Activated CD4-positive, alpha-beta T cell treated with anti-CD3 and anti-CD28 coated beads, Interleukin-2, amount 10 ng/mL, durations not matched to agents 24 days and 14 days (primary cell): ENCODE data around the gene LRRK1. TPM values are rescaled to one million over a fixed set of nuclear protein-coding genes. Genes with fewer than 3 reads are reported as not detected.

Experiments
- DNase-seq: peaks from one replicate; pipeline ENCODE4 v3.0.0; 2022
- H3K27ac Mint-ChIP-seq: one replicate; pipeline ENCODE4 v1.8.0; 2022; ENCODE audit warnings: mild to moderate bottlenecking, mixed read lengths
- H3K27me3 Mint-ChIP-seq: one replicate; pipeline ENCODE4 v1.8.0; 2022; ENCODE audit warnings: mixed read lengths
- H3K36me3 Mint-ChIP-seq: one replicate; pipeline ENCODE4 v1.8.0; 2022; ENCODE audit warnings: low read depth, mild to moderate bottlenecking, mixed read lengths
- H3K4me1 Mint-ChIP-seq: one replicate; pipeline ENCODE4 v1.8.0; 2021; ENCODE audit warnings: mixed read lengths
- H3K4me3 Mint-ChIP-seq: one replicate; pipeline ENCODE4 v1.8.0; 2022; ENCODE audit warnings: mild to moderate bottlenecking, moderate library complexity, mixed read lengths
- H3K9me3 Mint-ChIP-seq: one replicate; pipeline ENCODE4 v1.8.0; 2021; ENCODE audit warnings: mixed read lengths
- intact Hi-C: fragments of 100-400 bp; cut with micrococcal nuclease; formaldehyde crosslinking; loops from one replicate; pipeline ENCODE4 v1.15.1; 2023
- total RNA-seq: library from RNA; stranded (reverse); gene quantifications from 2 replicates; pipeline ENCODE4 v1.2.3, GENCODE V29; 2022

Gene LRRK1
- total RNA-seq, 1 donor from 2014 or later: 2.1 TPM

GRCh38 chr15:101029971-101030661 is 111.0 kb downstream of the LRRK1 start:
- peaks cover 6% of the 10 kb centered on the region for H3K9me3 Mint-ChIP-seq
- H3K27ac Mint-ChIP-seq: no peak overlapping the region
- intact Hi-C loops: no loop called here
- no peaks in the 10 kb centered on the region for H3K36me3 Mint-ChIP-seq
- H3K27me3 Mint-ChIP-seq: peaks cover 33% of the 10 kb centered on the region
- no peak for DNase-seq
- no peaks in the 10 kb centered on the region for H3K4me1 Mint-ChIP-seq
- H3K4me3 Mint-ChIP-seq: no peak overlapping the region

- Mint-ChIP-seq H3K27ac (no peak overlapping the region), H3K4me1 (peaks cover 2% of the 10 kb centered on the region), H3K4me3 (no peak overlapping the region), H3K27me3 (peaks cover 42% of the 10 kb centered on the region), H3K9me3 (peaks cover 13% of the 10 kb centered on the region), H3K36me3 (no peaks in the 10 kb centered on the region)
- DNase-seq: no peak
- intact Hi-C loops: no loop called here
Measured at GRCh38 chr15:101031213-101031612, 112.1 kb downstream of the LRRK1 start.

- H3K27me3 Mint-ChIP-seq: peaks cover 51% of the 10 kb centered on the region
- no peak for DNase-seq
- intact Hi-C loops: no loop called here
- peaks cover 22% of the 10 kb centered on the region for H3K9me3 Mint-ChIP-seq
- peaks cover 2% of the 10 kb centered on the region for H3K4me1 Mint-ChIP-seq
- no peak overlapping the region for H3K4me3 Mint-ChIP-seq
- no peaks in the 10 kb centered on the region for H3K36me3 Mint-ChIP-seq
- H3K27ac Mint-ChIP-seq: no peak overlapping the region
Measured at GRCh38 chr15:101033801-101034200, 114.6 kb downstream of the LRRK1 start.

GRCh38 chr15:101035611-101036010 is 116.5 kb downstream of the LRRK1 start:
- Mint-ChIP-seq H3K36me3 (no peaks in the 10 kb centered on the region), H3K27ac (no peak overlapping the region), H3K9me3 (peaks cover 22% of the 10 kb centered on the region), H3K4me1 (peaks cover 2% of the 10 kb centered on the region), H3K4me3 (no peak overlapping the region), H3K27me3 (peaks cover 62% of the 10 kb centered on the region)
- intact Hi-C loops: no loop called here
- no peak for DNase-seq

GRCh38 chr15:101036189-101036588 is 117.0 kb downstream of the LRRK1 start:
- peaks cover 62% of the 10 kb centered on the region for H3K27me3 Mint-ChIP-seq
- H3K27ac Mint-ChIP-seq: no peak overlapping the region
- H3K4me3 Mint-ChIP-seq: no peak overlapping the region
- H3K36me3 Mint-ChIP-seq: no peaks in the 10 kb centered on the region
- H3K9me3 Mint-ChIP-seq: peaks cover 22% of the 10 kb centered on the region
- no peak for DNase-seq
- intact Hi-C loops: no loop called here
- peaks cover 2% of the 10 kb centered on the region for H3K4me1 Mint-ChIP-seq

- Mint-ChIP-seq H3K27me3 (peaks cover 69% of the 10 kb centered on the region), H3K4me3 (no peak overlapping the region), H3K9me3 (peaks cover 22% of the 10 kb centered on the region), H3K27ac (no peak overlapping the region), H3K4me1 (peaks cover 2% of the 10 kb centered on the region), H3K36me3 (no peaks in the 10 kb centered on the region)
- intact Hi-C loops: no loop called here
- no peak for DNase-seq
Measured at GRCh38 chr15:101037090-101037830, 118.1 kb downstream of the LRRK1 start.

GRCh38 chr15:101038327-101039003 is 119.3 kb downstream of the LRRK1 start:
- Mint-ChIP-seq H3K9me3 (peaks cover 22% of the 10 kb centered on the region), H3K4me1 (peaks cover 2% of the 10 kb centered on the region), H3K27ac (no peak overlapping the region), H3K4me3 (no peak overlapping the region), H3K27me3 (peaks cover 62% of the 10 kb centered on the region), H3K36me3 (no peaks in the 10 kb centered on the region)
- intact Hi-C loops: no loop called here
- DNase-seq: no peak

- no peak for DNase-seq
- Mint-ChIP-seq H3K9me3 (peaks cover 22% of the 10 kb centered on the region), H3K27me3 (peaks cover 56% of the 10 kb centered on the region), H3K27ac (no peak overlapping the region), H3K4me3 (no peak overlapping the region), H3K4me1 (peaks cover 2% of the 10 kb centered on the region), H3K36me3 (no peaks in the 10 kb centered on the region)
- intact Hi-C loops: no loop called here
Measured at GRCh38 chr15:101039461-101039860, 120.3 kb downstream of the LRRK1 start.

GRCh38 chr15:101042320-101042719 is 123.2 kb downstream of the LRRK1 start:
- Mint-ChIP-seq H3K36me3 (no peaks in the 10 kb centered on the region), H3K27ac (no peak overlapping the region)
- no peak for DNase-seq

GRCh38 chr15:101043011-101043410 is 123.9 kb downstream of the LRRK1 start:
- H3K4me3 Mint-ChIP-seq: no peak overlapping the region

More at GRCh38 chr15:101042320-101042719, 123.2 kb downstream of the LRRK1 start:
- intact Hi-C loops: no loop called here
- Mint-ChIP-seq H3K4me3 (no peak overlapping the region), H3K4me1 (no peaks in the 10 kb centered on the region), H3K27me3 (peaks cover 37% of the 10 kb centered on the region), H3K9me3 (peaks cover 4% of the 10 kb centered on the region)

GRCh38 chr15:101043911-101044624 is 124.9 kb downstream of the LRRK1 start:
- intact Hi-C loops: no loop called here
- H3K4me3 Mint-ChIP-seq: no peak overlapping the region
- DNase-seq: no peak
- no peaks in the 10 kb centered on the region for H3K4me1 Mint-ChIP-seq
- peaks cover 31% of the 10 kb centered on the region for H3K27me3 Mint-ChIP-seq
- H3K9me3 Mint-ChIP-seq: no peaks in the 10 kb centered on the region
- no peak overlapping the region for H3K27ac Mint-ChIP-seq
- no peaks in the 10 kb centered on the region for H3K36me3 Mint-ChIP-seq

More at GRCh38 chr15:101043011-101043410, 123.9 kb downstream of the LRRK1 start:
- intact Hi-C loops: no loop called here
- Mint-ChIP-seq H3K27ac (no peak overlapping the region), H3K36me3 (no peaks in the 10 kb centered on the region), H3K27me3 (peaks cover 37% of the 10 kb centered on the region), H3K9me3 (peaks cover 4% of the 10 kb centered on the region), H3K4me1 (no peaks in the 10 kb centered on the region)
- DNase-seq: no peak

GRCh38 chr15:101044625-101045235 is 125.6 kb downstream of the LRRK1 start:
- H3K27me3 Mint-ChIP-seq: peaks cover 24% of the 10 kb centered on the region
- no peaks in the 10 kb centered on the region for H3K36me3 Mint-ChIP-seq
- intact Hi-C loops: no loop called here
- no peaks in the 10 kb centered on the region for H3K9me3 Mint-ChIP-seq
- H3K4me1 Mint-ChIP-seq: no peaks in the 10 kb centered on the region
- H3K4me3 Mint-ChIP-seq: no peak overlapping the region
- no peak overlapping the region for H3K27ac Mint-ChIP-seq
- no peak for DNase-seq

GRCh38 chr15:101045236-101045646 is 126.1 kb downstream of the LRRK1 start:
- Mint-ChIP-seq H3K4me3 (no peak overlapping the region), H3K27ac (no peak overlapping the region), H3K9me3 (no peaks in the 10 kb centered on the region), H3K4me1 (no peaks in the 10 kb centered on the region), H3K27me3 (peaks cover 21% of the 10 kb centered on the region), H3K36me3 (no peaks in the 10 kb centered on the region)
- intact Hi-C loops: no loop called here
- no peak for DNase-seq
